ENCODE measurements around the gene MYRIP. TPM values are rescaled to one million over a fixed set of nuclear protein-coding genes. Genes with fewer than 3 reads are reported as not detected.

The MYRIP gene
- total RNA-seq, 1 experiment from 2014 or later, result 0.11 TPM

- no peak overlapping the region for H3K27ac ChIP-seq
- no peaks in the 10 kb centered on the region for H3K27me3 ChIP-seq (replicated peaks)
- H3K36me3 ChIP-seq, result no peaks in the 10 kb centered on the region
- no peak overlapping the region for H3K4me3 ChIP-seq
- no peaks in the 10 kb centered on the region for H3K4me1 ChIP-seq (replicated peaks)
- no peaks in the 10 kb centered on the region for H3K9me3 ChIP-seq (replicated peaks)
- no peak for DNase-seq (ENCODE audit: low read depth in 1 of 2, low spot score in 2 of 2)
Measured at GRCh38 chr3:39900462-39901002, 91.1 kb downstream of the MYRIP start.

- no peak overlapping the region for H3K27ac ChIP-seq
- no peak overlapping the region for H3K4me3 ChIP-seq
Measured at GRCh38 chr3:39903253-39903652, 93.8 kb downstream of the MYRIP start.

GRCh38 chr3:39905788-39906187, 96.4 kb downstream of the MYRIP start:
- Histone ChIP-seq H3K27ac (no peak overlapping the region), H3K36me3 (no peaks in the 10 kb centered on the region), H3K9me3 (replicated peaks) (no peaks in the 10 kb centered on the region), H3K4me1 (replicated peaks) (no peaks in the 10 kb centered on the region), H3K4me3 (no peak overlapping the region), H3K27me3 (replicated peaks) (no peaks in the 10 kb centered on the region)
- DNase-seq (ENCODE audit: low read depth in 1 of 2, low spot score in 2 of 2), result no peak

More at GRCh38 chr3:39903253-39903652, 93.8 kb downstream of the MYRIP start:
- no peaks in the 10 kb centered on the region for H3K27me3 ChIP-seq (replicated peaks)
- H3K9me3 ChIP-seq (replicated peaks), result no peaks in the 10 kb centered on the region
- no peaks in the 10 kb centered on the region for H3K36me3 ChIP-seq
- DNase-seq (ENCODE audit: low read depth in 1 of 2, low spot score in 2 of 2), result no peak
- H3K4me1 ChIP-seq (replicated peaks), result no peaks in the 10 kb centered on the region

GRCh38 chr3:39907981-39908380, 98.6 kb downstream of the MYRIP start:
- Histone ChIP-seq H3K9me3 (replicated peaks) (no peaks in the 10 kb centered on the region), H3K4me1 (replicated peaks) (no peaks in the 10 kb centered on the region)
- no peak for DNase-seq (ENCODE audit: low read depth in 1 of 2, low spot score in 2 of 2)

GRCh38 chr3:39910135-39910534, 100.7 kb downstream of the MYRIP start:
- no peak for DNase-seq (ENCODE audit: low read depth in 1 of 2, low spot score in 2 of 2)
- no peaks in the 10 kb centered on the region for H3K9me3 ChIP-seq (replicated peaks)
- no peaks in the 10 kb centered on the region for H3K36me3 ChIP-seq
- no peak overlapping the region for H3K27ac ChIP-seq
- no peak overlapping the region for H3K4me3 ChIP-seq
- H3K4me1 ChIP-seq (replicated peaks), result no peaks in the 10 kb centered on the region
- no peaks in the 10 kb centered on the region for H3K27me3 ChIP-seq (replicated peaks)

More at GRCh38 chr3:39907981-39908380, 98.6 kb downstream of the MYRIP start:
- Histone ChIP-seq H3K4me3 (no peak overlapping the region), H3K27ac (no peak overlapping the region), H3K36me3 (no peaks in the 10 kb centered on the region), H3K27me3 (replicated peaks) (no peaks in the 10 kb centered on the region)

GRCh38 chr3:39910826-39911464, 101.5 kb downstream of the MYRIP start:
- H3K4me3 ChIP-seq, result no peak overlapping the region
- no peaks in the 10 kb centered on the region for H3K36me3 ChIP-seq
- no peaks in the 10 kb centered on the region for H3K9me3 ChIP-seq (replicated peaks)
- no peaks in the 10 kb centered on the region for H3K27me3 ChIP-seq (replicated peaks)
- DNase-seq (ENCODE audit: low read depth in 1 of 2, low spot score in 2 of 2), result no peak
- no peak overlapping the region for H3K27ac ChIP-seq
- no peaks in the 10 kb centered on the region for H3K4me1 ChIP-seq (replicated peaks)

GRCh38 chr3:39911465-39912309, 102.3 kb downstream of the MYRIP start:
- H3K27me3 ChIP-seq (replicated peaks), result no peaks in the 10 kb centered on the region
- H3K4me3 ChIP-seq, result no peak overlapping the region
- DNase-seq (ENCODE audit: low read depth in 1 of 2, low spot score in 2 of 2), result no peak
- no peaks in the 10 kb centered on the region for H3K9me3 ChIP-seq (replicated peaks)
- no peaks in the 10 kb centered on the region for H3K36me3 ChIP-seq
- no peaks in the 10 kb centered on the region for H3K4me1 ChIP-seq (replicated peaks)
- H3K27ac ChIP-seq, result no peak overlapping the region

GRCh38 chr3:39915027-39915426, 105.6 kb downstream of the MYRIP start:
- H3K27ac ChIP-seq, result no peak overlapping the region
- no peaks in the 10 kb centered on the region for H3K27me3 ChIP-seq (replicated peaks)
- no peak for DNase-seq (ENCODE audit: low read depth in 1 of 2, low spot score in 2 of 2)
- no peaks in the 10 kb centered on the region for H3K36me3 ChIP-seq
- H3K9me3 ChIP-seq (replicated peaks), result no peaks in the 10 kb centered on the region
- no peak overlapping the region for H3K4me3 ChIP-seq
- no peaks in the 10 kb centered on the region for H3K4me1 ChIP-seq (replicated peaks)

GRCh38 chr3:39917065-39917773, 107.8 kb downstream of the MYRIP start:
- Histone ChIP-seq H3K36me3 (no peaks in the 10 kb centered on the region), H3K27me3 (replicated peaks) (no peaks in the 10 kb centered on the region), H3K9me3 (replicated peaks) (no peaks in the 10 kb centered on the region), H3K27ac (no peak overlapping the region), H3K4me3 (no peak overlapping the region), H3K4me1 (replicated peaks) (no peaks in the 10 kb centered on the region)
- DNase-seq (ENCODE audit: low read depth in 1 of 2, low spot score in 2 of 2), result no peak

- H3K27ac ChIP-seq, result no peak overlapping the region
- H3K9me3 ChIP-seq (replicated peaks), result no peaks in the 10 kb centered on the region
- no peaks in the 10 kb centered on the region for H3K4me1 ChIP-seq (replicated peaks)
- H3K27me3 ChIP-seq (replicated peaks), result no peaks in the 10 kb centered on the region
- no peak overlapping the region for H3K4me3 ChIP-seq
- DNase-seq (ENCODE audit: low read depth in 1 of 2, low spot score in 2 of 2), result no peak
- no peaks in the 10 kb centered on the region for H3K36me3 ChIP-seq
Measured at GRCh38 chr3:39919281-39919680, 109.9 kb downstream of the MYRIP start.

- H3K27me3 ChIP-seq (replicated peaks), result no peaks in the 10 kb centered on the region
- DNase-seq (ENCODE audit: low read depth in 1 of 2, low spot score in 2 of 2), result no peak
- no peaks in the 10 kb centered on the region for H3K4me1 ChIP-seq (replicated peaks)
- H3K4me3 ChIP-seq, result no peak overlapping the region
- H3K9me3 ChIP-seq (replicated peaks), result no peaks in the 10 kb centered on the region
- H3K27ac ChIP-seq, result no peak overlapping the region
- no peaks in the 10 kb centered on the region for H3K36me3 ChIP-seq
Measured at GRCh38 chr3:39920271-39920670, 110.9 kb downstream of the MYRIP start.

GRCh38 chr3:39927479-39927878, 118.1 kb downstream of the MYRIP start:
- Histone ChIP-seq H3K27me3 (replicated peaks) (no peaks in the 10 kb centered on the region), H3K36me3 (no peaks in the 10 kb centered on the region), H3K4me3 (no peak overlapping the region), H3K9me3 (replicated peaks) (no peaks in the 10 kb centered on the region), H3K27ac (no peak overlapping the region), H3K4me1 (replicated peaks) (no peaks in the 10 kb centered on the region)
- no peak for DNase-seq (ENCODE audit: low read depth in 1 of 2, low spot score in 2 of 2)

- no peak overlapping the region for H3K4me3 ChIP-seq
- no peak for DNase-seq (ENCODE audit: low read depth in 1 of 2, low spot score in 2 of 2)
- no peaks in the 10 kb centered on the region for H3K9me3 ChIP-seq (replicated peaks)
- no peaks in the 10 kb centered on the region for H3K36me3 ChIP-seq
- H3K27ac ChIP-seq, result no peak overlapping the region
- no peaks in the 10 kb centered on the region for H3K4me1 ChIP-seq (replicated peaks)
- no peaks in the 10 kb centered on the region for H3K27me3 ChIP-seq (replicated peaks)
Measured at GRCh38 chr3:39933986-39934693, 124.7 kb downstream of the MYRIP start.

Measured in SJSA1 (cell line).